Measurements from ENCODE around the gene GSS. TPM values are rescaled to one million over a fixed set of nuclear protein-coding genes. Genes with fewer than 3 reads are reported as not detected.
"Not testable (repeated sequence)": the region's sequence is repeated elsewhere in the genome, so short reads cannot be mapped to it uniquely, and the experiment has no call there.

GSS gene
- total and polyA plus RNA-seq, 2 donors (not counting 1 experiment from before 2014, with no cell fraction given): 55.3 to 71.3 TPM

DNA sequence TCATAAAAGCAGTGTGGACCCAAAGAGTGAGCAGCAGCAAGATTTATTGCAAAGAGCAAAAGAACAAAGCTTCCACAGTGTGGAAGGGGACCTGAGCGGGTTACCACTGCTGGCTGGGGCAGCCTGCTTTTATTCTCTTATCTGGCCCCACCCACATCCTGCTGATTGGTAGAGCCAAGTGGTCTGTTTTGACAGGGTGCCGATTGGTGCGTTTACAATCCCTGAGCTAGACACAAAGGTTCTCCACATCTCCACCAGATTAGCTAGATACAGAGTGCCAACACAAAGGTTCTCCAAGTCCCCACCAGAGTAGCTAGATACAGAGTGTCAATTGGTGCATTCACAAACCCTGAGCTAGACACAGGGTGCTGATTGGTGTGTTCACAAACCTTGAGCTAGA is 57.5 kb downstream of the GSS start:
- H3K27me3 ChIP-seq (ENCODE audit: control insufficient read depth, insufficient read depth, low read length): not testable (repeated sequence)

DNA sequence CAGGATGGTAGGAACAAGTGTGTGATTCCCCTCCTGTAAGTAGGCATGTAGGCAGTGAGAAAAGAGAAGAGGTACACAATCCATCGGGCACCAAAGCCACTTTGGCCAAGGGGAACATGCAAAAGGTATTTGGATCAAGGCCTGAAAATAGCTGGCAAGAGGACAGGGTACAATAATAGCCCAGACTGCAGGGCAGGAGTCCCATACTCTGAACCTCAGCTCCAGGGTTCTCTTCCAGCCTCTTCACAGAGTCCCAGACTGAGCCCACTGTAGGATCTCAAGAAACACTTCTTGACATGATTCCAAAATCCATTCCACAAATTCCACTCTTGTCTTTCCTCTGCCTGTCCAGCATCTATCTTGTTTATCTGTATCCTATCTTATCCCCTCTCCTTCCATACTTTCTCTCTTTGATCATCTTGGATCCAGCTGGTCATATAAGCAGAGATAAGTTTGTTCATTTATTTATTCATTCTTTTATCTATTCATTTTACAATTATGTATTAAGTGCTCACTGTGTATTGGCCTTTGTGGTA is 59.5 kb downstream of the GSS start:
- peaks cover 6% of the 10 kb centered on the region for H3K4me1 ChIP-seq (ENCODE audit: control insufficient read depth, extremely low read depth, insufficient read depth, low read length)
- no peaks in the 10 kb centered on the region for H4K20me1 ChIP-seq (ENCODE audit: control insufficient read depth, extremely low read depth, insufficient read depth, low read length)
- peak in 1 of 2 donors; percentile 53 for DNase-seq (ENCODE audit: low read depth in 2 of 2)
- H3K27ac ChIP-seq (ENCODE audit: insufficient read depth, low read length): no peak overlapping the region
- H3K27me3 ChIP-seq (ENCODE audit: control insufficient read depth, insufficient read depth, low read length): no peaks in the 10 kb centered on the region
- no peak overlapping the region for H3K4me3 ChIP-seq (replicated peaks in 1 of 4; ENCODE audit: control extremely low read depth in 1 of 4, insufficient read depth in 1 of 4, low read depth in 3 of 4, low read length in 4 of 4)
- H3K9me3 ChIP-seq (ENCODE audit: control insufficient read depth, insufficient read depth, low read depth, low read length): no peaks in the 10 kb centered on the region
- no peak overlapping the region for H2AFZ ChIP-seq (ENCODE audit: low read length)
- H3K79me2 ChIP-seq (ENCODE audit: control insufficient read depth, insufficient read depth, low read length): no peaks in the 10 kb centered on the region
- H3K36me3 ChIP-seq (ENCODE audit: control insufficient read depth, insufficient read depth, low read length): no peaks in the 10 kb centered on the region
- no peak overlapping the region for H3K4me2 ChIP-seq (ENCODE audit: extremely low read depth, insufficient read depth, low read length)
- no peak overlapping the region for H3K9ac ChIP-seq (ENCODE audit: insufficient read depth, low read length)
- no peak for TF ChIP-seq EZH2 (IDR thresholded peaks at IDR 0.05; ENCODE audit: low read length, missing control alignments)
- TF ChIP-seq, protein P1, sequence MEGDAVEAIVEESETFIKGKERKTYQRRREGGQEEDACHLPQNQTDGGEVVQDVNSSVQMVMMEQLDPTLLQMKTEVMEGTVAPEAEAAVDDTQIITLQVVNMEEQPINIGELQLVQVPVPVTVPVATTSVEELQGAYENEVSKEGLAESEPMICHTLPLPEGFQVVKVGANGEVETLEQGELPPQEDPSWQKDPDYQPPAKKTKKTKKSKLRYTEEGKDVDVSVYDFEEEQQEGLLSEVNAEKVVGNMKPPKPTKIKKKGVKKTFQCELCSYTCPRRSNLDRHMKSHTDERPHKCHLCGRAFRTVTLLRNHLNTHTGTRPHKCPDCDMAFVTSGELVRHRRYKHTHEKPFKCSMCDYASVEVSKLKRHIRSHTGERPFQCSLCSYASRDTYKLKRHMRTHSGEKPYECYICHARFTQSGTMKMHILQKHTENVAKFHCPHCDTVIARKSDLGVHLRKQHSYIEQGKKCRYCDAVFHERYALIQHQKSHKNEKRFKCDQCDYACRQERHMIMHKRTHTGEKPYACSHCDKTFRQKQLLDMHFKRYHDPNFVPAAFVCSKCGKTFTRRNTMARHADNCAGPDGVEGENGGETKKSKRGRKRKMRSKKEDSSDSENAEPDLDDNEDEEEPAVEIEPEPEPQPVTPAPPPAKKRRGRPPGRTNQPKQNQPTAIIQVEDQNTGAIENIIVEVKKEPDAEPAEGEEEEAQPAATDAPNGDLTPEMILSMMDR (conservative IDR thresholded peaks at IDR 0.05 in 1 of 2, IDR thresholded peaks at IDR 0.05 in 1 of 2; ENCODE audit: low read depth in 1 of 2, low read length in 2 of 2): no peak

More for the DNA sequence above, 57.5 kb downstream of the GSS start:
- H3K4me1 ChIP-seq (ENCODE audit: control insufficient read depth, extremely low read depth, insufficient read depth, low read length); H2AFZ ChIP-seq (ENCODE audit: low read length); H3K79me2 ChIP-seq (ENCODE audit: control insufficient read depth, insufficient read depth, low read length); H3K36me3 ChIP-seq (ENCODE audit: control insufficient read depth, insufficient read depth, low read length); H4K20me1 ChIP-seq (ENCODE audit: control insufficient read depth, extremely low read depth, insufficient read depth, low read length); H3K4me3 ChIP-seq (replicated peaks in 1 of 4; ENCODE audit: control extremely low read depth in 1 of 4, insufficient read depth in 1 of 4, low read depth in 3 of 4, low read length in 4 of 4); DNase-seq (ENCODE audit: low read depth in 2 of 2); H3K27ac ChIP-seq (ENCODE audit: insufficient read depth, low read length); H3K9ac ChIP-seq (ENCODE audit: insufficient read depth, low read length); H3K4me2 ChIP-seq (ENCODE audit: extremely low read depth, insufficient read depth, low read length); H3K9me3 ChIP-seq (ENCODE audit: control insufficient read depth, insufficient read depth, low read depth, low read length): not testable (repeated sequence)

DNA sequence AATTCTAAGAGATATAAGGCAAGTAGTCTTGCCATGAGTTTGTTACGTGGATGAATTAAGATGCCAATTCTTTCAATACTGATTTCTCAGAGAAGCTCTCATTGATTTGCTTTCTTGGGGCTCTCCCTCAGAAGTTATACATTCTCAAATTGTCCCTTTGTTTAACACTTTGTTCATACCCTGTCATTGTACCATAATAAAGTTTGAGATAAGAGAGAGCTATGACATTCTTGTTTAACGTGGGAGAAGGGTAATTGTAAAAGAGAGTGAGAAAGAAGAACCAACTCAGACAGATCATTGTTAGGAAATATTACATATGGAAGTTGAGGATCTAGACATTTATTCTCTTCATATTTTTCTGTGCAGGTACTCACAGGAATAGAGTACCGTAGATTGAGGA is 60.1 kb downstream of the GSS start:
- Histone ChIP-seq H4K20me1 (ENCODE audit: control insufficient read depth, extremely low read depth, insufficient read depth, low read length) (no peaks in the 10 kb centered on the region), H3K27me3 (ENCODE audit: control insufficient read depth, insufficient read depth, low read length) (no peaks in the 10 kb centered on the region), H3K27ac (ENCODE audit: insufficient read depth, low read length) (no peak overlapping the region), H3K4me1 (ENCODE audit: control insufficient read depth, extremely low read depth, insufficient read depth, low read length) (peaks cover 6% of the 10 kb centered on the region), H3K36me3 (ENCODE audit: control insufficient read depth, insufficient read depth, low read length) (no peaks in the 10 kb centered on the region), H3K79me2 (ENCODE audit: control insufficient read depth, insufficient read depth, low read length) (no peaks in the 10 kb centered on the region), H3K9ac (ENCODE audit: insufficient read depth, low read length) (no peak overlapping the region), H3K4me3 (replicated peaks in 1 of 4; ENCODE audit: control extremely low read depth in 1 of 4, insufficient read depth in 1 of 4, low read depth in 3 of 4, low read length in 4 of 4) (no peak overlapping the region), H3K4me2 (ENCODE audit: extremely low read depth, insufficient read depth, low read length) (no peak overlapping the region), H3K9me3 (ENCODE audit: control insufficient read depth, insufficient read depth, low read depth, low read length) (no peaks in the 10 kb centered on the region), H2AFZ (ENCODE audit: low read length) (no peak overlapping the region)
- no peak for DNase-seq (ENCODE audit: low read depth in 2 of 2)
- TF ChIP-seq, protein P1 (conservative IDR thresholded peaks at IDR 0.05 in 1 of 2, IDR thresholded peaks at IDR 0.05 in 1 of 2; ENCODE audit: low read depth in 1 of 2, low read length in 2 of 2): no peak
- TF ChIP-seq EZH2 (IDR thresholded peaks at IDR 0.05; ENCODE audit: low read length, missing control alignments): no peak
